Dendritic cell treated with granulocyte-macrophage colony-stimulating factor and Interleukin-4, amounts not matched to agents 40 ng/mL and 50 ng/mL, for 4 days (primary cell): ENCODE data around the gene STXBP1.

Experiments
- H3K27ac Mint-ChIP-seq: one replicate; pipeline ENCODE4 v1.8.0; 2022; ENCODE audit warnings: mild to moderate bottlenecking, mixed read lengths
- H3K27me3 Mint-ChIP-seq: one replicate; pipeline ENCODE4 v1.8.0; 2022; ENCODE audit warnings: mild to moderate bottlenecking, mixed read lengths
- H3K36me3 Mint-ChIP-seq: one replicate; pipeline ENCODE4 v1.8.0; 2022; ENCODE audit warnings: low read depth, mixed read lengths
- H3K4me1 Mint-ChIP-seq: one replicate; pipeline ENCODE4 v1.8.0; 2022; ENCODE audit warnings: low read depth, mixed read lengths
- H3K4me3 Mint-ChIP-seq: one replicate; pipeline ENCODE4 v1.8.0; 2022; ENCODE audit warnings: mild to moderate bottlenecking, moderate library complexity, mixed read lengths
- H3K9me3 Mint-ChIP-seq: one replicate; pipeline ENCODE4 v1.8.0; 2022; ENCODE audit warnings: mixed read lengths
- intact Hi-C: fragments of 100-400 bp; cut with micrococcal nuclease; formaldehyde crosslinking; loops from one replicate; pipeline ENCODE4 v1.15.0; 2022

The STXBP1 gene

DNA sequence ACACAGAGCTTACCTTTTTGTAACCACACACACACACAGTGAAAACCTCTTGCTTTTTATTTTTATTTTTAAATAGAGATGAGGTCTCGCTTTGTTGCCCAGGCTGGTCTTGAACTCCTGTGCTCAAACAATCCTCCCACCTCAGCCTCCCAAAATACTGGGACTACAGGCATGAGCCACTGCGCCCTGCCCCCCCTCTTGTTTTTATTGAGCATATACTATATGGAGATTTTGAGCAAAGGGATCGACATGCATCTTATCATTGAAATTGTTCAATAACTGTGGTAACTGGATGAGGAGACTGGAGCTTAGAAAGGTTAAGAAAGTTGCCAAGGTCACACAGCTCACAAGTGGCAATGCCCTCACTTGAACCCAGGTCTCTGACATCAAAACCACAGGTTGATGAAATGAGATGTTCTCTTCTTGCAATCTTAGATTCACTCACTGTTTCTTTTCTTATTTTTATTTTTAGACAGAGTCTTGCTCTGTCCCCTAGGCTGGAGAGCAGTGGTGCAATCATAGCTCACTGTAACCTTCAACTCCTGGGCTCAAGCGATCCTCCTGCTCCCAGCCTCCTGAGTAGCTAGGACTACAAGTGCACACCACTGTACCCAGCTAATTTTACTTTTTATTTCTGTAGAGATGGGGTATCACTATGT lies 26.8 kb upstream of the STXBP1 start:
- Mint-ChIP-seq H3K27me3 (no peaks in the 10 kb centered on the region), H3K36me3 (peaks cover 59% of the 10 kb centered on the region), H3K27ac (peak overlapping the region; percentile 29), H3K9me3 (no peaks in the 10 kb centered on the region), H3K4me3 (no peak overlapping the region), H3K4me1 (peaks cover 73% of the 10 kb centered on the region)
- intact Hi-C loops: loop anchor here (5.0 kb wide), 1 partner anchor 38 kb away; no protein-coding TSS in a partner anchor

DNA sequence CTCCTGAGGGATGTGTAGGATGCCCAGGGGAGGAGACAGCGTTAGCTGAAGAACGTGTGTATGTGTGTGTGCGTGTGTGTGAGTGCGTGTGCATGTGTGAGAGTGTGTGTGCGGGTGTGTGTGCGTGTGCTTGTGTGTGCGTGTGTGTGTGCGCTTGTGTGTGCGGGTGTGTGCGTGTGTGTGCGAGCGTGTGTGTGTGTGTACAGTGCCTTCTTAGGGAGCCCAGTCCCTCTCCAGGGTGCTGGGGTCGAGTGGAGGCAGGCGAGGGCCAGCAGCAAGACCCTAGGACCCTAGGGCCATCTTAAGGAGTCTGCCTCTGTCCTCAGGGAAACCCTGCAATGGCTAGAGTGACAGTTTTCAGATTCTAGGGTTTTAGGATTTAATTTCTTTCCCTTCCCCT lies 26.0 kb upstream of the STXBP1 start:
- intact Hi-C loops: loop anchor here (1.0 to 5.0 kb wide), 3 partner anchors 17 to 82 kb away; a partner anchor contains a TSS
- peak overlapping the region; percentile 17 for H3K4me3 Mint-ChIP-seq
- peak overlapping the region; percentile 29 for H3K27ac Mint-ChIP-seq
- peaks cover 55% of the 10 kb centered on the region for H3K36me3 Mint-ChIP-seq
- no peaks in the 10 kb centered on the region for H3K27me3 Mint-ChIP-seq
- no peaks in the 10 kb centered on the region for H3K9me3 Mint-ChIP-seq
- peaks cover 65% of the 10 kb centered on the region for H3K4me1 Mint-ChIP-seq

DNA sequence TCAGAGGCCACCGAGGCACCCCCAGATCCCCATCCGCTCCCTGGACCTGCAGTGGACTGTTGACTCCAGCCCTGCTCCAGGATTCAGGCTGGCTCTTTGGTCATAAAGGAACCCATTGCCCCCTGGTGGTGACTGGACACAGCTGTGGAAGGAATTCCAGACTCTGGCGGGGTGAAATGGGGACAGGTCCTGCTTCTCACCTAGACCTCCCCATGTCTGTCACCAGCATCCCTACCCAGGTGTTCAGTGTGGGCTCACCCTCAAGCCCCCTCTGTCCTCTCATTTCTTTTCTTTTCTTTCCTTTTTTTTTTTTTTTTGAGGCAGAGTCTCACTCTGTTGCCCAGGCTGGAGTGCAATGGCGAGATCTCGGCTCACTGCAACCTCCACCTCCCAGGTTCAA lies 25.5 kb upstream of the STXBP1 start:
- Mint-ChIP-seq H3K4me3 (peak overlapping the region; percentile 53), H3K27me3 (no peaks in the 10 kb centered on the region), H3K4me1 (peaks cover 61% of the 10 kb centered on the region), H3K9me3 (no peaks in the 10 kb centered on the region), H3K27ac (peak overlapping the region; percentile 10), H3K36me3 (peaks cover 54% of the 10 kb centered on the region)
- intact Hi-C loops: loop anchor here (1.0 to 5.0 kb wide), 3 partner anchors 18 to 82 kb away; a partner anchor contains a TSS

DNA sequence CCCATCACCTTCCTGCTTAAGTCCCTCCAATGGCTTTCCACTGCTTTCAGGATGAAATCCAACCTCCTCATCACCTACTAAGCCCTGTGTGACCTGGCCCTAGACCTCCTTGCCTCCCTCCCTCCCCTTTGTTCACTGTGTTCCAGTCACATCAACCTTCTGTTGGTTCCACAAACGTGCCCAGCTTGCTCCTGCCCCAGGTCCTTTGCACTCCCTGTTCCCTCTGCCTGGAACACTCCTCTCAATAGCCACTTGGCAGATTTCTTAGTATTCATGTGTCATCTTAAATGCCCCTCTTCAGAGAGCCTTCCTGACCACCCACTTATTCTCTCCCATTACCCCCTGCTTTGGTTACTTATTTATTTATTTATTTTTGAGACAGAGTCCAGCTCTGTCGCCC lies 24.1 kb upstream of the STXBP1 start:
- no peaks in the 10 kb centered on the region for H3K27me3 Mint-ChIP-seq
- no peak overlapping the region for H3K4me3 Mint-ChIP-seq
- intact Hi-C loops: loop anchor here (2.0 to 5.0 kb wide), 2 partner anchors 19 to 41 kb away; a partner anchor contains a TSS
- no peaks in the 10 kb centered on the region for H3K9me3 Mint-ChIP-seq
- H3K36me3 Mint-ChIP-seq: peaks cover 55% of the 10 kb centered on the region
- H3K4me1 Mint-ChIP-seq: peaks cover 50% of the 10 kb centered on the region
- no peak overlapping the region for H3K27ac Mint-ChIP-seq

DNA sequence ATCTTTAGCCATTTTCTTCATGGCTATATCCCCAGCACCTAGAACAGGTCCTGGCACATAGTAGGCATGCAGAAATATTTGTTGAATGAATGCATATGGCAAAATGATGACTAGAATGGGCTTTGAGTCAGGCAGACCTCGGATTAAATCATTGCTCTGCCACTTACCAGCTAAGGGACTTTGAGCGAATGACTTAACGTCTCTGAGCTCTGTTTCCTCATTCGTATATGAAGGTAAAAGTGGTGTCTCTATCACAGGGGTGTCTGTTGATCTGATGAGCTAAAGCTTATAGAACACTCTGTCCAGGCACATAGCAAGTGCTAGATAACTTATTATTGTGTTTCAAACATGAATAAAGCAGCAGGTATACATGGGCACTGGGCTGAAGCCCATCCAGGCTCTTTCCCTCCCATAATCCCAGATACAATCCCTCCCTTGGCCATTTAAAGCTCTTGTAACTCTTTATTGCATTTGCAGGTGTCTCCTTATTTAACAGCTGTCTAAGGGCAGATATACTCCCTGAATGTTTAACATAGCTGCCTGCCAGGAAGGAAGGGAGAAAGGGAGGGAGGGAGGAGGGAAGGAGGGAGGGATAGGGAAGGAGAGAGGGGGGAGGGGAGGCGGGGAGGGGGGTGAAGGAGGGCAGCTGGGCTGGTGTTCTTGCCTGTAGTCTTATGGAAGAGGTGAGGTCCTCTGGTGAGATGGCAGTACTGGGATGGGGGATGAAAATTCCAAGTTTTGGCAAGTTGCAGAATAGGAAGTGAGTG lies 23.2 kb upstream of the STXBP1 start:
- no peak overlapping the region for H3K27ac Mint-ChIP-seq
- no peaks in the 10 kb centered on the region for H3K9me3 Mint-ChIP-seq

DNA sequence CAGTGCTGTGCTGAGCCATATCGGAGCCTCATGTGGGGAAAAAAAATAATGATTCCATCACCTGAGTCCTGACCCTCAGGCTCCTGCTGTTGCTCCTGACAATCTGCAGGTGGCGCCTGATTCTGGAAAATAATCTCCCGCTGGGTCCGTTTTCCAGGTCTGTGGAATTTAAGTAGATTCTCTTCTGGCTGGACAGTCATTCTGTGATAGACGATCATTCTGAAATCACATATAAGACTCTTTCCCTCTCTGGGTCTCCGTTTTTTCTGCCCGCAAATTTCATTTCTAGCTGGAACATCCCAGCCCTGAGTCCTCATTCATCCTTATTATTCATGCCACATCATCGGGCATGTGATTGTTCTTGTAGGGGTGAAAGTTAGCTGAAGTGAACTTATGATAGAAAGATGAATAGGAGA lies 22.1 kb upstream of the STXBP1 start:
- Mint-ChIP-seq H3K9me3 (no peaks in the 10 kb centered on the region), H3K27ac (no peak overlapping the region), H3K36me3 (peaks cover 72% of the 10 kb centered on the region), H3K4me1 (peaks cover 58% of the 10 kb centered on the region), H3K27me3 (no peaks in the 10 kb centered on the region), H3K4me3 (no peak overlapping the region)
- intact Hi-C loops: loop anchor here (1.0 to 5.0 kb wide), 2 partner anchors 43 to 144 kb away; no protein-coding TSS in a partner anchor

More for the DNA sequence above, 23.2 kb upstream of the STXBP1 start:
- H3K4me3 Mint-ChIP-seq: no peak overlapping the region
- no peaks in the 10 kb centered on the region for H3K27me3 Mint-ChIP-seq
- H3K4me1 Mint-ChIP-seq: peaks cover 49% of the 10 kb centered on the region
- intact Hi-C loops: loop anchor here (5.0 kb wide), 1 partner anchor 42 kb away; no protein-coding TSS in a partner anchor
- peaks cover 64% of the 10 kb centered on the region for H3K36me3 Mint-ChIP-seq

DNA sequence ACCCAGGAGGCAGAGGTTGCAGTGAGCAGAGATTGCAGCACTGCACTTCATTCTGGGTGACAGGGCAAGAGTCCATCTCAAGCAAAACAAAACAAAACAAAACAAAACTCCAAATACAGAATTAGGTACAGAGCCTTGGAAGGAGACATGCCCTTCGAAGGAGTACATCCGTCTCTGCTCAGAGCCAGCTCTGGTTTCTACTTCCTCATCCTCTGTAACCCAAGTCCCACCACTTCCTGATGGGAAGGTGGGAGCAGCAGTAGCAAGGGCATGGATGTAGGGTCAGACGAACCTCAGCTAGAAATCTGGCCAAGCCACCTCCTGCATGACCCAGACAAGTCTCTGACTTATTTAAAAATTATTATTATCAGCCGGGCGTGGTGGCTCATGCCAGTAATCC lies 16.5 kb upstream of the STXBP1 start:
- intact Hi-C loops: no loop called here
- Mint-ChIP-seq H3K9me3 (no peaks in the 10 kb centered on the region), H3K4me1 (peaks cover 36% of the 10 kb centered on the region), H3K27ac (no peak overlapping the region), H3K27me3 (no peaks in the 10 kb centered on the region), H3K4me3 (no peak overlapping the region), H3K36me3 (peaks cover 48% of the 10 kb centered on the region)

DNA sequence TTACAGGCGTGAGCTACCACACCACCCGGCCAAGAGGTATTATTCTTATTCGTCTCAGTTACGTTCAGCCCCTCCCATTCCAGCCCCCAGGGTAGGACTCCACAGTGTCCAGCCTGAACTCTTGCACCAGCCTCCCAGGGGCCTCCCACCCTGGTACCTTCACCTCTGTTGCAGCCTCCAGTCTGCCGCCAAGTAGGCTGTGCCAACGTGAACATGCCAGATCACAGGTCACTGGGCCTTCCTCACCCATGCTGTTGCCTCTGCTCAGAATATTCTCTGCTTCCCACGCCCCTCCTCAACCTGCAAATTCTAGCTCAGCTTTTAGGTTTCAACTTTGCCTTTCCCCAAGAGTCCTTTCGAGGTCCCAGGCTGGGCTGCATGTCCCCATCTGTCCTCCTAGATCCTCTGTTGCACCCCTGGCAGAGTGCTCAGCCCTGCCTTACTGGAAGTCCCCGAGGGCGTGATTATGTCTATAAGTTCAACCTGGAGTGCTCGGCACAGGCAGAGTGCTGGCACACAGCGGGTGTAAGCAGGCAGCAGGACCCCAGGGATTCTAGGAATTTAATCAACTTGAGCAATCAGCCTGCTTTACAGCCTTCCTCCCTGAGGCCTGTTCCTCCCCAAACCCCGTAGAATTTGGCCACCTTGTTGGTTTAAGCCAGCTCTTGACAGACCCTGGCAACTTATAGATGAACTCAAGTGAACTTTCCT lies 13.1 kb upstream of the STXBP1 start:
- H3K4me1 Mint-ChIP-seq: peaks cover 36% of the 10 kb centered on the region
- intact Hi-C loops: no loop called here
- H3K9me3 Mint-ChIP-seq: no peaks in the 10 kb centered on the region
- H3K27ac Mint-ChIP-seq: no peak overlapping the region
- no peak overlapping the region for H3K4me3 Mint-ChIP-seq
- H3K27me3 Mint-ChIP-seq: no peaks in the 10 kb centered on the region
- peaks cover 20% of the 10 kb centered on the region for H3K36me3 Mint-ChIP-seq

DNA sequence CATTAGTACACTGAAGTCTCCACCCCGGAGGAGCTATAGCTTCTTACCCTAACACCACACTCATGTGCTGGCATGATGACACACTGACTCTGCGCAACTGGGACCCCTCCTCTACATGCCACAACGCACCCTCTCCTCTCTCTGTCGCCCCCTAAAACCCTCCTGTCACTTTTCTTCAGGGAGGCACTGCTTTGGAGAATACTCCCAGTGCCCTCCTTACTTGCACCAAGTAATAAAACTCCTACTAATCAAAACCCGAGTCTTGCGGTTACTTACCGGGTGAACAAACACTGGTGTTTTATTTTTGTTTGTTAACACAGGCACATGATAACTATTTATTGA lies 12.6 kb upstream of the STXBP1 start:
- Mint-ChIP-seq H3K4me1 (peaks cover 31% of the 10 kb centered on the region), H3K27ac (no peak overlapping the region), H3K27me3 (no peaks in the 10 kb centered on the region), H3K4me3 (no peak overlapping the region), H3K9me3 (no peaks in the 10 kb centered on the region), H3K36me3 (peaks cover 14% of the 10 kb centered on the region)
- intact Hi-C loops: no loop called here

DNA sequence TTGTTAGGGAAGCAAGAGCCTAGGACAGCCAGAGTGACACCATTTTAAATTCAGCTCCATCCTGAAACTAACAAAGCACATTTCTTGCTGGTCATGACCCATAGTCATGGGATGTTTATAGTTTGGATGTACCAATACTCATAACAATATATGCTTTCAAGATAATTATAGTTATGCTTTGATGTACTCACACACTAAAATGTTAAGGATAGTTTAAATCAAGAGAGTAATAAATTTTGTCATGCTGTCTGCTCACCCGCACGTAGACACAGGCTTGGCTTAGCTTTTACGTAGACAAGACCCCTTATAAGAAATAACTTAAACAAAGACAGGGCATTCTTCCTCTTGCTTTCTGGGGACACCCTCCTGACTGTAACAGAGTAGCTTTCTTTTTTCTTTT lies 8.9 kb upstream of the STXBP1 start:
- Mint-ChIP-seq H3K4me1 (peaks cover 37% of the 10 kb centered on the region), H3K4me3 (no peak overlapping the region), H3K36me3 (peaks cover 13% of the 10 kb centered on the region), H3K27ac (no peak overlapping the region), H3K27me3 (peaks cover 3% of the 10 kb centered on the region), H3K9me3 (no peaks in the 10 kb centered on the region)
- intact Hi-C loops: no loop called here

DNA sequence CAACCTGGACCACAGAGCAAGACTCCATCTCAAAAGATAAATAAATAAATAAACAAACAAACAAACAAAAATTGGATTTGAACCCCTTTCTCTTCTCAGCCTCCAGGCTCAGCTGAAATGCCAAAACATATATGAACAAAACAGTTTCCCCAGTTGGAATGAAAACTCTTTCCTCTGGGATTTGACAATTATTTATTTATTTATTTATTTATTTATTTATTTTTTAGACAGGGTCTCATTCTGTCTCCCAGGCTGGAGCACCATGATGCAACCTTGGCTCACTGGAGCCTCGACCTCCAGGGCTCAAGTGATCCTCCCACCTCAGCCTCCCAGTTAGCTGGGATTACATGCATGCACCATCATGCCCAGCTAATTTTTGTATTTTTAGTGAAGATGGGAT lies 6.0 kb upstream of the STXBP1 start:
- intact Hi-C loops: no loop called here
- Mint-ChIP-seq H3K9me3 (no peaks in the 10 kb centered on the region), H3K27me3 (peaks cover 25% of the 10 kb centered on the region), H3K4me1 (peaks cover 47% of the 10 kb centered on the region), H3K4me3 (no peak overlapping the region), H3K36me3 (no peaks in the 10 kb centered on the region), H3K27ac (no peak overlapping the region)

DNA sequence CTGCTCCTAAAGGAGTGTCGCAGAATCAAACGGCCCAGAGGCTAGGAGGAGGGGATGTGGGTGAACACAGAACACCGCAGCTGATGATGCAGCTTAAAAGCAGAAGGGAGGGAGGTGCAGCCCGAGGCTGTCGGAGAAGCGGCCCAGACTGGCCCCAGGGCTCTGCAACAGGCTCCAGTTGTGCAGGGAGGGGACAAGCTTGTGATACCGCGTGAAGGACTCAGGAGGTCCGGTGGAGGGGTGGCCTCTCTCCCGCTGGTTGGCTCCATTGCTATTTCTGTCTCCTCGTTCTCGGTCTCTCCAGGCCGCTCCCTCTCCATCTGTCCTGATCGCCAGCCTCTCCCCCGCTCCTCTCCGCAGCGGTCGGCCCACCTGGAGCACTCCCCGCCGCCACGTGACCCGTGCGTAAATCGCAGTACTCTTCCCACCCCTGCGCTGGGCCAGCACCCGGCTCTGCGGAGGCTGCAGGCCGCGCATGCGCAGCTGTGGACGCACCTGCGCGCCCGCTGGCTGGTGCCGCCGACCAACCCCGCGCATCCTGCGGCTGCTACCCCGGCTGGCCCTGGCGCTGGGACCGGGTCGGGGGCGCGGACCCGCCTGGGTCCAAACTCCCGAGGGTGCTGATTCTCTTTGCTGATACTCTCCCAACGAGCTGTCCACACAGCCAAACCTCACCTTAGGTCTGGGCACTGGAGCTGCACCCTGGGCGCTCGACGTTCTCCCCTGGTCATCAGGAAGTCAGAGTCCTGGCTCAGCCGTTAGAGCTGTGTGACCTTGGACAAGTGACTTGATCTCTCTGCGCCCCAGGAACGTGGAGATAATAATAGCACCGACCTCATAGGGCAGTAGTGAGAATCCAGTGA lies 3.7 kb upstream of the STXBP1 start:
- Mint-ChIP-seq H3K4me3 (peak overlapping the region; percentile 76), H3K27me3 (peaks cover 33% of the 10 kb centered on the region), H3K4me1 (peaks cover 49% of the 10 kb centered on the region), H3K9me3 (no peaks in the 10 kb centered on the region), H3K36me3 (no peaks in the 10 kb centered on the region), H3K27ac (no peak overlapping the region)
- intact Hi-C loops: no loop called here

DNA sequence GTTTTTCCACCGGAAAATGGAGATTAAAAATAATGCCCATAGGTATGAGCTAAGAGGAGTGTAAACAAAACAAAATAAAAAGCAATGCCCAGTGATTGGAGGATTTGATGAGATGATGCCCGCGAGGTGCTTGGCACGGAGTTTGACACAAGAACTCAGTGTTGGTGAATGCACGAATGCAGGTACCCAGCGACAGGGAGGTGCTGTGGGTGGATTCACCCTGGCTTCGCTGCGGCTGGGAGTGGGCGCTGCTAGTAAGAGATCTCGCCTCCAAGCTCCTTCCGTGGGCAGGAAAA lies 526 bp upstream of the STXBP1 start:
- intact Hi-C loops: no loop called here
- Mint-ChIP-seq H3K4me1 (peaks cover 52% of the 10 kb centered on the region), H3K9me3 (no peaks in the 10 kb centered on the region), H3K4me3 (peak overlapping the region; percentile 78), H3K27me3 (peaks cover 47% of the 10 kb centered on the region), H3K27ac (peak overlapping the region; percentile 76), H3K36me3 (no peaks in the 10 kb centered on the region)
